Central memory CD4-positive, alpha-beta T cell (primary cell): ENCODE measurements around the gene MCOLN2.

ENCODE experiments used
- DNase-seq: peaks from one replicate; pipeline ENCODE4 v3.0.0; 2022

Gene MCOLN2

GRCh38 chr1:84892705-84893618 lies 104.0 kb downstream of the MCOLN2 start, which contains the start of gene LPAR3:
Gene LPAR3 (minus strand): TSS chr1:84893206. CDS start chr1:84866120, 27,086 bp downstream.
- DNase-seq = no peak

GRCh38 chr1:84890566-84890965 lies 106.3 kb downstream of the MCOLN2 start:
- DNase-seq = no peak

GRCh38 chr1:84889437-84889836 lies 107.5 kb downstream of the MCOLN2 start:
- no peak for DNase-seq

GRCh38 chr1:84888753-84889152 lies 108.2 kb downstream of the MCOLN2 start:
- DNase-seq = no peak

GRCh38 chr1:84887261-84887934 lies 109.5 kb downstream of the MCOLN2 start:
- DNase-seq = no peak

- no peak for DNase-seq
Observed at GRCh38 chr1:84885469-84885868, 111.4 kb downstream of the MCOLN2 start.

GRCh38 chr1:84884671-84885389 lies 112.1 kb downstream of the MCOLN2 start:
- no peak for DNase-seq

- no peak for DNase-seq
Observed at GRCh38 chr1:84883286-84883685, 113.6 kb downstream of the MCOLN2 start.

- no peak for DNase-seq
Observed at GRCh38 chr1:84877592-84877991, 119.3 kb downstream of the MCOLN2 start.

GRCh38 chr1:84876353-84876752 lies 120.6 kb downstream of the MCOLN2 start:
- peak; percentile 20 for DNase-seq
